WI38 (cell line): ENCODE results near the gene CYP27A1.

ENCODE experiments used
- H3K4me3 ChIP-seq: 2 replicates; pipeline ENCODE4 v1.5.1; 2011; ENCODE audit warnings: low read depth, mild to moderate bottlenecking, control low read depth, low read length
- CTCF ChIP-seq: IDR thresholded peaks from 2 replicates; pipeline ENCODE4 v1.5.1; 2012; ENCODE audit warnings: low read depth, mild to moderate bottlenecking, control low read depth, low read length

CYP27A1 gene

GRCh38 chr2:218781691-218782527 is at the start of gene CYP27A1:
TSS of gene CYP27A1 (plus strand) at chr2:218782147. CDS start at chr2:218782183, 36 bp downstream.
- TF ChIP-seq CTCF: no peak
- H3K4me3 ChIP-seq: peak within 1 kb of the TSS; percentile 61

- no peak for TF ChIP-seq CTCF
These were observed 49.2 kb upstream of the CYP27A1 start for GRCh38 chr2:218732761-218733158.

GRCh38 chr2:218733171-218734021 is 48.6 kb upstream of the CYP27A1 start:
- no peak for TF ChIP-seq CTCF
- H3K4me3 ChIP-seq: no peak overlapping the region

More at GRCh38 chr2:218732761-218733158, 49.2 kb upstream of the CYP27A1 start:
- no peak overlapping the region for H3K4me3 ChIP-seq

GRCh38 chr2:218734190-218734975 is 47.6 kb upstream of the CYP27A1 start:
- H3K4me3 ChIP-seq: no peak overlapping the region
- TF ChIP-seq CTCF: no peak

GRCh38 chr2:218736531-218736930 is 45.4 kb upstream of the CYP27A1 start:
- TF ChIP-seq CTCF: no peak
- no peak overlapping the region for H3K4me3 ChIP-seq

GRCh38 chr2:218743068-218743467 is 38.9 kb upstream of the CYP27A1 start:
- H3K4me3 ChIP-seq: no peak overlapping the region
- no peak for TF ChIP-seq CTCF
